ENCODE data around the gene POLR2C. TPM values are rescaled to one million over a fixed set of nuclear protein-coding genes. Genes with fewer than 3 reads are reported as not detected.

Gene POLR2C
- 60.2 TPM for total RNA-seq

DNA sequence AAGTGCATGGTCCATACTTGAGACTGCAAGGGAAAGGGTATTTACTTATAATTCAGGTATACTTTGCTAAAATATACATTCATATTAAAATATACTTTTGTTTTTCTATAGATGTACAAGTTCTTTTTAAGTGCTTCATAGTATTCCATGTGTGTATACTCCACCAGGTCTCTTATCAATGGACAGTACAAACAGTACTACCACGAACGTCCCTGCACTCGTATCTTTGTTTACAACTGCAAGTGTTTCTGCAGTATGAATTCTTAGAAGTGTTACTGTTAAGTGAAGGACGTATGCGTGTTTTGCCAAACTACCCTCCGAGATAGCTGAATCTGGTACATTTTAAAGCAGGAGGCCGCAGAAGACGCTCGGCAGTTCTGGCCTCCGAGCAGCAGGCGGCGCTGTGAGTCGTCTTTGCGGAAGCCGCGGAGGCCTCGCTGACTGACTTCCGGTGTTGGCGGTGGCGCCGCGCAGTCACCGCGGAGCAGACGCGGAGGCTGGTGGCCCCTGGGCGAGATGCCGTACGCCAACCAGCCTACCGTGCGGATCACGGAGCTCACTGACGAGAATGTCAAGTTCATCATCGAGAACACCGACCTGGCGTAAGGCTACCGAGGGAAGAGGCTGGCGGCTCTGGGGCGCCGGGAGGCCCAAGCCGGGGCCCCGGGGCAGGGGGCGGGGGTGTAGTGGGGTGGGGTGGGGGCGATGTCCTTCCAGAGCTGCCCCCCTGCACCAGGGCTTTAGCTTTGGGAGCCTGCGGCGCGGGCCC, at the start of gene POLR2C:
TSS of gene POLR2C (plus strand) at position 471 of the 769 bp plus-strand sequence. CDS start at position 517, 46 bp downstream.

DNA sequence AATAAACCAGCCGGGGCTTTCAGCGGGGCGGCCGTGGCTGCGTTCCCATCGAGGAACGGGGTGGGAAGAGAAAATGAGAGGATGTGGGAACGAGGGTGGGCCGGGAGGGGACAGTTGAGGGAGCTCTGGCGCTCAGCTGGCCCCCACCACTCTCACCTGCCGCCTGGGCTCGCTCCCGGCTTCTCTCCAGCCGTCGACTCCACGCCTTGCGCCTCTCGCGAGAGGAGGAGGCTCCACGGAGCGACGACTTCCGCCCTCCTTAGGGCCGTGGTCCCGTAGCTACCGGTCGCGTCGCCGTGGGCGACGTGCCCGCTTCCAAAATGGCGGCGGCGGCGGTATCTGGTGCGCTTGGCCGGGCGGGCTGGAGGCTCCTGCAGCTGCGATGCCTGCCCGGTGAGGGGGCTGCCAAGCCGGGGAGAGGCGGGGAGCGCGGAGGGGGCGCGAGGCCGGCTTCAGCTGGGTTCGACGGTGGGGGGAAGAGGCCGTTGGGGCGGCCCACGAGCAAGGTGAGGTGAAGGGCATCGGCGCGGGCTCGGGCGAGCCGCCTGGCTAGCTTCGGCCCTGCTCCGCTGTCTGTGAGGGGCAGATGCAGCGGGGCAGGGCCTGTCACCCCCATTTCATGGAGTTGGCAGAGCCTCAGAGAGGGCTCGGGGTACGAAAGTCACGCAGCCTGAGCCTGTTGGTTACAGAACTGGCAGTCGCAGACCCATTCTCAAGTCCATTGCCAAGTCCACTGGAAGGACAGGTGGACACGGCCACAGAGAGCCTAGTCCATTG, 15.1 kb upstream of the POLR2C start, which contains the start of the genes CIAPIN1 and COQ9:
TSS of gene CIAPIN1 (minus strand) at position 200 of the 777 bp plus-strand sequence. CDS start 6,457 bp downstream, outside the sequence.
TSS of gene COQ9 (plus strand) at position 294 of the 777 bp plus-strand sequence. CDS start at position 321, 27 bp downstream.

DNA sequence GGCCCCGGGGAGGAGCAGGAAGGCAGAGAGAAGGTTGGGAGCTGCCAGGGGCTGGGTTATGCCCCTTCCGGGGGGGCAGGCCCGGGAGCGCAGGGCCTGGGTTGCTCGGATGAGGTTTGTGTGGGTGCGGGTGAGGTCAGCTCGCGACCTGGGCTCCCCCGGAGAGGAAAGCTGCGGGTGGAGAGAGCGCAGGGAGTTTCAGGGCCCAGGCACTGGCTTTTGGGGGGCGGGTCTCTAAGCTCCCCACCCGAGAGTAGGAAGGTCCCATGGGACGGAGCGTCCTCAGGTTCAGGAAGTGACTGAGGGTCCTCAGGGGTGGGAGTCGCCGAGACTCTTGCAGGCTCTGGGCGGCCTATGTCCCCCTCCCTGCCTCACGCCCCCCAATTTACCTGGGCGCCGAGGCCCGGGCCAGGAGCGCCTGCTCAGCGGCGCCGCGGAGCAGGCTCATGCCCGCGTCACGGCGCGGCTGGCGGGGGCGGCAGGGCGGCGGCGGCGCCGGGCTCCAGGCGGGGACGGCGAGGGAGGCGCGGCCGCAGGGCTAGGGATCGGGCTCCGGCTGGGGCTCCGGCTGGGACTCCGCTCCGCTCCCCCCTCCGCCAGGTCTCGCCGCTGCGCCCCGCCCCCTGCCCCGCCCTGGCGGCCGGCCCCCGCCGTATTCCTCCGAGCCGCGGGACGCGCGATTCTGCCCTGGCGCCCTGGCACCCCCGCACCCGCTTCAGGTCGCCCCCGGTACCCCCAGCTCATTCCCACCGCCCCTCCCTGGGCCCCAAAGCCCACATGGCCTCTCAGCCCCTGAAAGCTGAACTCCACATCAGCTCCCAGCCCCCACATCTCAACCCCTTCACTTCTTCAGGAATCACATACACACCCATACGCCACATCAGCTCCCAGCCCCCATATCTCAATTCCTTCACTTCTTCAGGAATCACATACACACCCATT, 23.7 kb downstream of the POLR2C start, which contains the start of gene DOK4:
TSS of gene DOK4 (minus strand) at position 578 of the 942 bp plus-strand sequence. CDS start 6,986 bp downstream, outside the sequence.

Other genes with a start within 250 kb of the POLR2C start
- gene ARL2BP, start 217.4 kb upstream of the POLR2C start, total RNA-seq = 76.1 TPM
- 3.9 TPM for gene PLLP, start 178.0 kb upstream of the POLR2C start, total RNA-seq
- not detected for gene CCL22, start 103.9 kb upstream of the POLR2C start, total RNA-seq
- 18.2 TPM for gene CX3CL1, start 90.2 kb upstream of the POLR2C start, total RNA-seq
- not detected for gene CCL17, start 57.9 kb upstream of the POLR2C start, total RNA-seq
- gene CIAPIN1, start 15.3 kb upstream of the POLR2C start, total RNA-seq = 63.0 TPM
- gene COQ9, start 15.2 kb upstream of the POLR2C start, total RNA-seq = 36.4 TPM
- gene DOK4, start 23.8 kb downstream of the POLR2C start, total RNA-seq = 62.5 TPM
- gene CCDC102A, start 73.9 kb downstream of the POLR2C start, total RNA-seq = 1.6 TPM
- gene ADGRG5, start 80.0 kb downstream of the POLR2C start, total RNA-seq = 0.69 TPM
- 94.8 TPM for gene ADGRG1, start 166.0 kb downstream of the POLR2C start, total RNA-seq
- gene ADGRG3, start 205.6 kb downstream of the POLR2C start, total RNA-seq = 0.23 TPM
- 3.0 TPM for gene DRC7, start 232.1 kb downstream of the POLR2C start, total RNA-seq